HG02759 (cell line): ENCODE data around the gene AEN.

ENCODE experiments used
- ATAC-seq: cut with Tn5 transposase; IDR thresholded peaks from one replicate; pipeline ENCODE4 v1.9.1; 2021; ENCODE audit warnings: mild to moderate bottlenecking, moderate library complexity; ENCODE audit not compliant: unreplicated experiment

Gene AEN

GRCh38 chr15:88613074-88613944, 7.8 kb upstream of the AEN start:
- no peak for ATAC-seq

GRCh38 chr15:88615303-88616107, 5.6 kb upstream of the AEN start:
- ATAC-seq = peak; percentile 72

GRCh38 chr15:88616240-88616639, 4.9 kb upstream of the AEN start:
- no peak for ATAC-seq

- ATAC-seq = no peak
Measured at GRCh38 chr15:88617031-88617722, 4.0 kb upstream of the AEN start.

GRCh38 chr15:88617790-88618189, 3.4 kb upstream of the AEN start:
- ATAC-seq = no peak

GRCh38 chr15:88618686-88619085, 2.5 kb upstream of the AEN start:
- ATAC-seq = no peak

- ATAC-seq = no peak
Measured at GRCh38 chr15:88619796-88620195, 1.3 kb upstream of the AEN start.

GRCh38 chr15:88621789-88622604, 857 bp downstream of the AEN start:
- ATAC-seq = peak; percentile 32

- no peak for ATAC-seq
Measured at GRCh38 chr15:88622605-88622975, 1.4 kb downstream of the AEN start.

GRCh38 chr15:88623061-88623460, 1.9 kb downstream of the AEN start:
- no peak for ATAC-seq

GRCh38 chr15:88623632-88624031, 2.5 kb downstream of the AEN start:
- no peak for ATAC-seq

- no peak for ATAC-seq
Measured at GRCh38 chr15:88624156-88624970, 3.2 kb downstream of the AEN start.

GRCh38 chr15:88624971-88625490, 3.9 kb downstream of the AEN start:
- ATAC-seq = no peak

GRCh38 chr15:88625943-88626741, 5.0 kb downstream of the AEN start:
- ATAC-seq = no peak

GRCh38 chr15:88627463-88627862, 6.3 kb downstream of the AEN start:
- no peak for ATAC-seq

- no peak for ATAC-seq
Measured at GRCh38 chr15:88628018-88628654, 7.0 kb downstream of the AEN start.

- no peak for ATAC-seq
Measured at GRCh38 chr15:88629071-88629470, 7.9 kb downstream of the AEN start.

- ATAC-seq = no peak
Measured at GRCh38 chr15:88630141-88630721, 9.1 kb downstream of the AEN start.
